ENCODE measurements around the gene MFGE8. TPM values are rescaled to one million over a fixed set of nuclear protein-coding genes. Genes with fewer than 3 reads are reported as not detected.
"Not testable (repeated sequence)": the region's sequence is repeated elsewhere in the genome, so short reads cannot be mapped to it uniquely, and the experiment has no call there.

Gene MFGE8
- total RNA-seq, 2 experiments from 2014 or later, result 87.9 to 93.0 TPM

DNA sequence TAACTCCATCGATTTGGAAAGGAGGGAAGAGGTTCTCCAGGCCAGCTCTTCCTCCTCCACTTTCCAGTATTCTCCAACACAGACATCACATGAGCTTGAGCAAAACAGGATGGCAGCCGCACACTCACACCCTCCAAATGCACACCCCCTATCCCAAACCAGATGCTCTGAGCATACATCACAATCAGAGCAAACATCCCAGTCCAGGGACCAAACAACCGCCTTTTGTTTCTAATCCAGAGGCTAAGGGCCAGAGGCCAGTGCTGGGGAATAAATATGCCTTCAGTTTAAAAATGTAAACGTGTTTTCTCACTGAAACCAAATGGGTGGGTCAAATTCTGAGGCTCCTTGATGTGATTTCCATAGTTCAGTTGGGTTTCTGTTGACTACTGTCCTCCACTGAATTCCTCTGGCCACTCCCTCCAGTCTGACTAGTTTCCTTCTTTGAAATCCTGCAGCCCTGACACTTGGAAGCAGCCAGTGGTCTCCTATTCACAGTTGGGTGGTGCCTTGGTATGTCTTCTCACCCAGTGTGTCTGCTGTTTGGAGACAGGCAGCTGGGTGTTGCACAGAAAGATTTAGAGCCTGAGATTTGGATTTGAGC lies 19.2 kb upstream of the MFGE8 start:
- Histone ChIP-seq H3K36me3 (ENCODE audit: insufficient read depth, low read length) (no peaks in the 10 kb centered on the region), H3K27me3 (ENCODE audit: control insufficient read depth in 1 of 2, insufficient read depth in 2 of 2, low read length in 2 of 2) (peaks cover 4 to 5% of the 10 kb centered on the region in 2 experiments), H3K4me3 (ENCODE audit: low read length) (no peak overlapping the region), H3K4me1 (ENCODE audit: insufficient read depth, low read length) (no peaks in the 10 kb centered on the region), H3K9me3 (ENCODE audit: control insufficient read depth in 1 of 2, insufficient read depth in 1 of 2, low read length in 2 of 2) (peaks cover 0 to 4% of the 10 kb centered on the region in 2 experiments), H3K27ac (ENCODE audit: low read depth in 1 of 2, low read length in 2 of 2) (no peak overlapping the region)
- Mint-ChIP-seq H3K4me3 (no peak overlapping the region), H3K4me1 (ENCODE audit: low read depth) (no peaks in the 10 kb centered on the region), H3K9me3 (peaks cover 3% of the 10 kb centered on the region), H3K27me3 (peaks cover 26% of the 10 kb centered on the region), H3K27ac (no peak overlapping the region), H3K36me3 (ENCODE audit: low read depth) (no peaks in the 10 kb centered on the region)
- POLR2A ChIA-PET, result no interaction called here
- TF ChIP-seq, protein P1, sequence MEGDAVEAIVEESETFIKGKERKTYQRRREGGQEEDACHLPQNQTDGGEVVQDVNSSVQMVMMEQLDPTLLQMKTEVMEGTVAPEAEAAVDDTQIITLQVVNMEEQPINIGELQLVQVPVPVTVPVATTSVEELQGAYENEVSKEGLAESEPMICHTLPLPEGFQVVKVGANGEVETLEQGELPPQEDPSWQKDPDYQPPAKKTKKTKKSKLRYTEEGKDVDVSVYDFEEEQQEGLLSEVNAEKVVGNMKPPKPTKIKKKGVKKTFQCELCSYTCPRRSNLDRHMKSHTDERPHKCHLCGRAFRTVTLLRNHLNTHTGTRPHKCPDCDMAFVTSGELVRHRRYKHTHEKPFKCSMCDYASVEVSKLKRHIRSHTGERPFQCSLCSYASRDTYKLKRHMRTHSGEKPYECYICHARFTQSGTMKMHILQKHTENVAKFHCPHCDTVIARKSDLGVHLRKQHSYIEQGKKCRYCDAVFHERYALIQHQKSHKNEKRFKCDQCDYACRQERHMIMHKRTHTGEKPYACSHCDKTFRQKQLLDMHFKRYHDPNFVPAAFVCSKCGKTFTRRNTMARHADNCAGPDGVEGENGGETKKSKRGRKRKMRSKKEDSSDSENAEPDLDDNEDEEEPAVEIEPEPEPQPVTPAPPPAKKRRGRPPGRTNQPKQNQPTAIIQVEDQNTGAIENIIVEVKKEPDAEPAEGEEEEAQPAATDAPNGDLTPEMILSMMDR (IDR thresholded peaks at IDR 0.05), result no peak
- ATAC-seq (ENCODE audit: poor library complexity), result no peak
- no peak for DNase-seq
- intact Hi-C loops (cut with DNase I, micrococcal nuclease), result loop anchor here in 1 of 2 experiments (5.0 kb wide), 1 partner anchor 70 kb away; no protein-coding TSS in a partner anchor
- CTCF ChIA-PET, result no interaction called here

DNA sequence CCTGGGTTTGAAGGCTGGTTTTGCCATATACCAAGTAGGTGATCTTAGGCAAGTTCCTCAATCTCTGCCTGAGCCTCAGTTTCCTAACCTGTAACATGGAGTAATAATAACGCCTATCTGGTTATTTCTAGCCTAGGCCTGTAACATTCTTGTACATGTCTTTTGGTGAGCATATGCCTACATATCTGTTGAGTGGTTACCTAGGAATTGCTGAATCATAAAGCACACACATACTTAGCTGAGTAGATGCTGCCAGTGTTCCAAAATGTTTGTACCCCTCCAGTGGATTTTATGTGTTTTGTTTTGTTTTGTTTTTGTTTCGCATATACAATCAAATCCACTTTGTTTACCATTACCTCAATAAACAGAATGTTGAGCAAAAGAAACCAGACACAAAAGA lies 17.4 kb upstream of the MFGE8 start:
- ChIA-PET CTCF (no interaction called here), POLR2A (no interaction called here)
- Histone ChIP-seq H3K27me3 (ENCODE audit: control insufficient read depth in 1 of 2, insufficient read depth in 2 of 2, low read length in 2 of 2) (peaks cover 4 to 5% of the 10 kb centered on the region in 2 experiments), H3K9me3 (ENCODE audit: control insufficient read depth in 1 of 2, insufficient read depth in 1 of 2, low read length in 2 of 2) (peaks cover 0 to 4% of the 10 kb centered on the region in 2 experiments), H3K4me3 (ENCODE audit: low read length) (no peak overlapping the region), H3K27ac (ENCODE audit: low read depth in 1 of 2, low read length in 2 of 2) (no peak overlapping the region), H3K36me3 (ENCODE audit: insufficient read depth, low read length) (no peaks in the 10 kb centered on the region), H3K4me1 (ENCODE audit: insufficient read depth, low read length) (no peaks in the 10 kb centered on the region)
- Mint-ChIP-seq H3K27me3 (peaks cover 26% of the 10 kb centered on the region), H3K4me1 (ENCODE audit: low read depth) (no peaks in the 10 kb centered on the region), H3K9me3 (peaks cover 3% of the 10 kb centered on the region), H3K27ac (no peak overlapping the region), H3K36me3 (ENCODE audit: low read depth) (no peaks in the 10 kb centered on the region), H3K4me3 (no peak overlapping the region)
- intact Hi-C loops (cut with DNase I, micrococcal nuclease), result loop anchor here in 1 of 2 experiments (5.0 kb wide), 1 partner anchor 72 kb away; no protein-coding TSS in a partner anchor
- no peak for ATAC-seq (ENCODE audit: poor library complexity)
- no peak for DNase-seq
- TF ChIP-seq, protein P1 (IDR thresholded peaks at IDR 0.05), result no peak

DNA sequence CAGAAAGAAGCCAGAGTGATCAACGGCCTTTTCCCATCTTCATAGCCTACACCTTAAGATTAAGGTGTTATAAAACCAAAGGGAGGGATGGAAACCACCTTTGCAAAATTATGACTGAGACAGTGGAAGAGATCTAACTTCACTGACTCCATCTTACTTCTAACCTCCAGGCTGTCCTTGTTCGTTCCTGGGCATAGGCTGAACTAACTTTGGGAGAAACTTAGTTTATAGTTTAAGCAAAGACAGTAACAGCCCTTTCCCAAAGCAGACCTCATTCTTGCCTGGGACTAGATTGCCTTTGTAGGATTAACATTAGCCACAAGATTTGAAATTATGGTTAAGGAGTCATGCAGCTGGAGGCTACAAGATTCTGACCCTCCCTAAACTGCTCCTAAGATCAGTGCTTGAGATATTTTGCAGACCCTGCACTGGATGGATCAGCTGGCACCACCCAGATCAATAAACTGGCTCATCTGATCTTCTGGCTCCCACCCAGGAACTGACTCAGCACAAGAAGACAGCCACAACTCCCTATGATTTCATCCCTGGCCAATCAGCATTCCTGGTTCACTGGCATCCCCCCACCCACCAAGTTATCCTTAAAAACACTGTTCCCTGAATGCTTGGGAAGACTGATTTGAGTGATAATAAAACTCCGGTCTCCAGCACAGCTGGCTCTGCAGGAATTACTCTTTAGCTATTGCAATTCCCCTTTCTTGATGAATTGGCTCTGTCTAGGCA lies 16.3 kb upstream of the MFGE8 start:
- H3K36me3 Mint-ChIP-seq (ENCODE audit: low read depth); H3K27me3 ChIP-seq (ENCODE audit: control insufficient read depth in 1 of 2, insufficient read depth in 2 of 2, low read length in 2 of 2); H3K27ac ChIP-seq (ENCODE audit: low read depth in 1 of 2, low read length in 2 of 2); CTCF ChIA-PET; H3K9me3 Mint-ChIP-seq; DNase-seq; H3K27ac Mint-ChIP-seq; POLR2A ChIA-PET; H3K9me3 ChIP-seq (ENCODE audit: control insufficient read depth in 1 of 2, insufficient read depth in 1 of 2, low read length in 2 of 2); H3K4me3 Mint-ChIP-seq; H3K36me3 ChIP-seq (ENCODE audit: insufficient read depth, low read length); H3K4me1 Mint-ChIP-seq (ENCODE audit: low read depth); H3K4me3 ChIP-seq (ENCODE audit: low read length); H3K4me1 ChIP-seq (ENCODE audit: insufficient read depth, low read length); ATAC-seq (ENCODE audit: poor library complexity): not testable (repeated sequence)
- H3K27me3 Mint-ChIP-seq, result peaks cover 24% of the 10 kb centered on the region
- intact Hi-C loops (cut with DNase I, micrococcal nuclease), result loop anchor here in 1 of 2 experiments (5.0 kb wide), 1 partner anchor 73 kb away; no protein-coding TSS in a partner anchor

DNA sequence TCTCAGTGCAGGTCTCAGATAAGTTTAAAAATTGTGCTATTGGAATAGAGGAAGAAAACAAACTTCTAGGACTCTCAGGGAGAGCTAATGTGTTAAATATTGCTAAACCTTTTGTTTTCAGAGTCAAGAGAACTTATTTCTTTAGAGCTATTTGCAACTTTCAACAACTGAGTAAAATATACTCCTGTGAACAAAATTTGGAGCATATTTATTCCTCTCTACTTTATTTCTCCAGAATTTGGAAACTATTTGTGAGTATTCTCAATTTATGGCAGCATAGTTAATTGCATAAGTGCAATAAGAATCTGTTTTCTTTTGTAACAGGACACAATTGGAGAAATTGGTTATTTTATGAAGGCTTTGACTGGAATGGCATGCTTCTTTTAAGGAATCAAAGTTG lies 15.0 kb upstream of the MFGE8 start:
- H3K27ac ChIP-seq (ENCODE audit: low read depth in 1 of 2, low read length in 2 of 2); H3K4me3 Mint-ChIP-seq; H3K36me3 Mint-ChIP-seq (ENCODE audit: low read depth); H3K4me1 ChIP-seq (ENCODE audit: insufficient read depth, low read length); H3K4me3 ChIP-seq (ENCODE audit: low read length); intact Hi-C loops (cut with DNase I, micrococcal nuclease); ATAC-seq (ENCODE audit: poor library complexity); CTCF ChIA-PET; DNase-seq; H3K9me3 Mint-ChIP-seq; H3K36me3 ChIP-seq (ENCODE audit: insufficient read depth, low read length); H3K9me3 ChIP-seq (ENCODE audit: control insufficient read depth in 1 of 2, insufficient read depth in 1 of 2, low read length in 2 of 2); H3K27me3 ChIP-seq (ENCODE audit: control insufficient read depth in 1 of 2, insufficient read depth in 2 of 2, low read length in 2 of 2); H3K27ac Mint-ChIP-seq; POLR2A ChIA-PET; H3K4me1 Mint-ChIP-seq (ENCODE audit: low read depth): not testable (repeated sequence)
- H3K27me3 Mint-ChIP-seq, result peaks cover 20% of the 10 kb centered on the region

DNA sequence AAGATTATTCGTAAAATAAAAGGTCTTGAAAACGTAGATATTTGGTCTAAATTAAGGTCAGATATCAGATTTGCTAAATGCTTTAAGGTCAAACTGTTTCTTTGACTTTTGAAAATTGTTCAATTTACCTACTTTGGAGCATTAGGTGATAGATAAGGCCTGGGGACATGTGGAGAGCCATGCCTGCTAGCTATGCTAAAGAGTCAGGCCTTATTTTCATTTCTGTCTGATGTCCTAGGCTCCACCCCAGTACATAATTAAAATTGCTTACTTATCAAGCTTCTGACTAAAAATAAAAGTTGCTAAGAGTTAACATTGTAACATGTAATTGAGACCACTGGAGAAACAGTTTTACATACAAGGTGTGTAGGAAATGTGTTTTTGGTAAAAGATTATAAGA lies 12.5 kb upstream of the MFGE8 start:
- ATAC-seq (ENCODE audit: poor library complexity); H3K27ac ChIP-seq (ENCODE audit: low read depth in 1 of 2, low read length in 2 of 2); H3K9me3 Mint-ChIP-seq; H3K4me3 Mint-ChIP-seq; POLR2A ChIA-PET; DNase-seq; H3K36me3 ChIP-seq (ENCODE audit: insufficient read depth, low read length); H3K27me3 ChIP-seq (ENCODE audit: control insufficient read depth in 1 of 2, insufficient read depth in 2 of 2, low read length in 2 of 2); H3K27ac Mint-ChIP-seq; H3K36me3 Mint-ChIP-seq (ENCODE audit: low read depth); H3K4me1 Mint-ChIP-seq (ENCODE audit: low read depth); H3K9me3 ChIP-seq (ENCODE audit: control insufficient read depth in 1 of 2, insufficient read depth in 1 of 2, low read length in 2 of 2); H3K4me1 ChIP-seq (ENCODE audit: insufficient read depth, low read length); intact Hi-C loops (cut with DNase I, micrococcal nuclease); H3K4me3 ChIP-seq (ENCODE audit: low read length): not testable (repeated sequence)
- H3K27me3 Mint-ChIP-seq, result peaks cover 14% of the 10 kb centered on the region
- CTCF ChIA-PET, result interaction anchor here (1.7 kb wide), 1 partner anchor 21 kb away, joined by 4 read pairs; no protein-coding TSS in a partner anchor
